ENCODE data around the gene SERPINB10.

SERPINB10 gene

GRCh38 chr18:63907664-63908063 lies at the start of gene SERPINB10:
Gene SERPINB10 (plus strand): TSS chr18:63907958. CDS start chr18:63915511, 7,553 bp downstream.
- no peak for DNase-seq

- DNase-seq: no peak
These were observed 49.3 kb upstream of the SERPINB10 start for GRCh38 chr18:63858456-63858855.

- DNase-seq: no peak
These were observed 47.8 kb upstream of the SERPINB10 start for GRCh38 chr18:63859781-63860475.

GRCh38 chr18:63860531-63860930 lies 47.2 kb upstream of the SERPINB10 start:
- no peak for DNase-seq

- DNase-seq: no peak
These were observed 40.2 kb upstream of the SERPINB10 start for GRCh38 chr18:63867368-63868125.

- DNase-seq: no peak
These were observed 39.2 kb upstream of the SERPINB10 start for GRCh38 chr18:63868546-63868945.

DNA sequence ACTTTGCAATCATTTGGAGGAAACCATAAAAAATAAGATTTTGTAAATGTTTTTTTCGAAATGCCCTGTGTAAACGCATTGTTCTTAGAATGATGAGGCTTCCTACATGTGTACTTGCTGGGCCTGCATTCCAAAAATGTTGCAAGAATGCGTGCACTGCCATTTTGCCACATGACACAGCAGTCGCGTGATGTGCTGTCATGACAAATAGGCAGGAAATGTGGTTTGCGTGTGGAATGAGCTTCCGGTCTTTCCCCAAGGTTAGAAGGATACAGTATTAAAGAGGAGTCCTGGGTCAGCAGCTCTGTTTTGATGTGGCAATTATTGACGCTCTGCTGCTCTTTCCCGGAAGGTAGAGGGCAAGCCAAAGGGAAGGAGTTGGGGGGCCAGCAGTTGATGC lies 38.4 kb upstream of the SERPINB10 start:
- no peak for DNase-seq

DNA sequence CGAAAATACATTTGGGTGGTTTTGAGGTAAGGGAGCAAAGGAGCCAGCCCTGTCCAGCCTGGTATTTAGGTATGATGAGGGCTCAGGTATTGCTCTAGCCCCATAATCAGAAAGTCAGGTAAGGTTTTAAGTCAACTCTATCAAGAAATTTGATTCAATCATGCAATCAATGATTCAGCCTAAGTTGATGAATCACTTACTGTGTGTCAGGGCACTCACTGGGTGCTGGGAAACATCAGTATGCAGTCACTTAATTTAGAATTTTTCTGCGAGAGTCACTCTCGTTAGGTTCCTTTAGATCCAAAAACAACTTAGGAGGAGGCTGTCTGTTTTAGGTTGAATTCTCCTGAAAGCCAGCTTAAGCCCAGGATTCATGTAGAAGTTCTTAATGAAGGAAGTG lies 37.9 kb upstream of the SERPINB10 start:
- no peak for DNase-seq

DNA sequence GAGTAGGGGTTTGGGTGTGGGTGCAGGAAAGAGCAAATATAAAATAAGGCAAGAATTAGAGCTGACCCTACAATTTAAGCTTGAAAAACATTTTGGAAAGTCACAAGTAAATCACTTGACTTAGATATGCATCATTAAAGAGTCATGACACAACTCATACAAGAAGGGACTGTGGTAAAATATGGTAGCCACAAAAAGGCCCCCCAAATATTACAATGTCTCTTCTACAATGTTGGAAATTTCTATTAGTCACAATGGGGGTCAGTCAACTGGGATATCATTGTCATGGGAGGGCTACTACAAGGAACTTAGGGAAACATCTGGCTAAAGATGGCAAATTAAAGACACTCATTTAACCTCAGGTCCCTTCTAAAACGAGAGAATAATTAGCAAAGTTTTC lies 35.9 kb upstream of the SERPINB10 start:
- no peak for DNase-seq

- DNase-seq: no peak
These were observed 35.2 kb upstream of the SERPINB10 start for GRCh38 chr18:63872586-63872985.

- DNase-seq: no peak
These were observed 29.4 kb upstream of the SERPINB10 start for GRCh38 chr18:63878343-63878742.

DNA sequence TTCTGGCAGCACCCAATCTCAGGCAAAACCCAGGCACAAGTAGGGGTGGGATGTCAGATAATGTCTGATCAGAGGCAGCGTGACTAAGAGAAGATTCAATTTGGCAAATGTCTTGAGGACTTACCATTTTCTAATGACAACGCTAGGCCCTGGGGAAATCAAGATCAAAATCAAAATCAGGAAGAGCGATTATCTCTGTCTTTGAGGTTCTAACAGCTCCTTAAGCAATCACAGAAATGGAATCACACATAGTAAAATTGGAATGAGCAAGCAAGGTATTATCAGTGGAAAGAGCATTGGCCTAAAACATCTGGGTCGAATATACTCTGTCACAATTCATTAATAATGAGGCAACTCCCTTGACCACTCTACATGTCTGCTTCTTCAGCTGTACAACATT lies 28.8 kb upstream of the SERPINB10 start:
- DNase-seq: no peak

- DNase-seq: no peak
These were observed 28.0 kb upstream of the SERPINB10 start for GRCh38 chr18:63879709-63880108.

GRCh38 chr18:63881851-63882250 lies 25.9 kb upstream of the SERPINB10 start:
- DNase-seq: no peak

DNA sequence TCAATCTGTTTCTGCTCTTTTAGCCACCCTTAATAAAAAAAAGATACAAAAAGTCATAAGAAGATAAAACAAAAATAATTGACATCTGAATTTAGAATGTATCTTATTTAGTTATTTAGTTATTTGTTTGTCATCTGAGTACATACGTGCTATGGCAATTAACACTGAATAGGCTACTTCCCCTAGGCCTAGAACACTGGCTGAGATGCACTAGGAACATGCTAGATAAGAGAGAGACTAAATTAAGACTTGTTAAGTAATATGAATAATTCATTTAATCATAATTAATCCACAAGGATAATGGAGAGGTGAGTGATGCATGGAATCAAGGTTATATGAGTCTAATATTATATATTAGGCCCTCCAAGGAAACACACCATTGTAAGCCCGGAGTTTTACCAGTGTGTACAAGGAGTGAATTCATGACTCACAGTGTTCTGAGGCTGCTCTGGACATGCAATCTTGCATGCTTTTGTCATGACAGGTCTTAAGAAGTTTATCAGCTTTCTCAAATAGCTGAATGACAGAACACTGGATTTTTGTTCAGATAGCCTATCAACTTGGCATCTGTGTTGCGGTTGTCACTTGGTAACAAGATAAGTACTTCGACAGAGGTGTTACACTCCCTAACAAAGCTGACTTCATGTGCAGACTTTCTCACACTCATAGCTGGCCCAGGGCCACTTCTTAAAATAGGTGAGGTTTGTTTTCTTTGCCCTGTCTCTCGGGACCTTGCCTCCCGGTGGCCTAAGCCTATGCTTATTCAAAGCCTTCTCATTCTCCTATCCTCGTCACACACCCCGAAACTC lies 25.2 kb upstream of the SERPINB10 start:
- peak; percentile 82 for DNase-seq

- DNase-seq: no peak
These were observed 24.1 kb upstream of the SERPINB10 start for GRCh38 chr18:63883617-63884016.

- DNase-seq: no peak
These were observed 20.3 kb upstream of the SERPINB10 start, which contains the start of gene SERPINB2 for GRCh38 chr18:63887424-63887823. Gene SERPINB2 (plus strand): TSS chr18:63887705. CDS start chr18:63891445, 3,740 bp downstream.

GRCh38 chr18:63888470-63889190 lies 19.1 kb upstream of the SERPINB10 start:
- DNase-seq: no peak

- no peak for DNase-seq
These were observed 18.1 kb upstream of the SERPINB10 start for GRCh38 chr18:63889626-63890025.

DNA sequence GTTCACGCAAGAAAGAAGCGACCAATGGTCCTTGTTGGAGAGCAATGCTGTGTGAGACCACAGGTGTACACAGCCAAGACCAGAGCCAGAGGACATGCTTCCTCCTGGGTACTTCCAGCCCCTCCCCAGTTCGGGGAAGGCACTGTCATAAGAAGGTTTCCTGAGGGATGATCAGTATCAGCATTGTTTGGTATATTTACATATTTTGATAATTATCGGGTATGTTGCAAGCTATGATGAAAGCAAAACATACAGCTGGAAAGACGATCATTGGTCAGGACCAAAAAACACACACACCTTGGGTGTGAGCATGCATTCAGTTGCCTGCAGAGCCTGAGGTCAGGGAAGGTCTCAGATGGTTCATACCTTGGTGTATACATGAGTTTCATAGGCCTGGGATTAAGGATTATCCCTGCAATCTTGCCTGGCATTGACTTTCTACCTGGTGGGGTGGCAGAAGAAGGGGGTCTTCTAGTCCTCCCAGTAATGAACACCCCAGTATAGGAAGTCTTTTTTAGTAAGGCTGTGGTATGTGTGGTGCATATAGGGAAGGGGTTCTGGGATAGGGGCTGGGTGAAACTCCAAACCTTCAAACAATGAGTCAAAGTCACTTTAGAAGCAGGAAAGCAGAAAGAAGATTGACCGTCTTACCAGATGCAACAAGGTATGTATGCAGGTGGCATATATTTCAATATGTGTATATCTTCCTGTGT lies 17.4 kb upstream of the SERPINB10 start:
- DNase-seq: no peak

DNA sequence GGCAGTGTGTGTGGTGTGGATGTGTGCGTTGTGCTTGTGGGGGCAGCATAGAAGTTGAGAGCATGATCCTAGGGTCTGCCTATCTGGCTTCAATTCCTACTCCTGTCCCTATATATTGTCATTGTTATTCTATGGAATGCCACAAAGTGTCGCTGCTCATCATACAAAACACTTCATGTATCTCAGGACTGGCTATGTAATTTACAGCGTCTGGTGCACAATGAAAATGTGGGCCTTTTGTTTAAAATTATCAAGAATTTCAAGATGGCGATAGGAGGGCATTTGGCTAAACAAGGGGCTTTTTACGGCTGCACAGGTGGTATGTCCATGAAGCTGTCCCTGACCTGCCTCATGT lies 16.8 kb upstream of the SERPINB10 start:
- DNase-seq: no peak

DNA sequence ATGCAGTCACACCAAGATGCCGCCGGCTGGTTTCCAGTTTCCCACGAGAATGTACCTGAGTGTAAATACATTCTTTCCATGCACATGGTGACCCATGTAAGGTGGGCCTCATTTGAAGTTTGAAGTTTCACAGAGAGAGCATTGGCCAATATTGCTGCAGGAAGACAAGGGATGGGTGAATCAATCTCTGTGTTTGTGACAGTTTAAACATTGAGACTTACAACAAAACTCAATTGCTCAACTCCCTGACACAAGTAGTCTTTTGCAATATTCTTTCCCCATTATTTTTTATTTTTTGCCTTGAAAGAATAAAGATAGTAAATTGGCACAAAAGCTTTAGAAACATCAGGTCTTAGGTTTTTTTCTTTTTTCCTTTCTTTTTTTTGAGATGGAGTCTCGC lies 15.2 kb upstream of the SERPINB10 start:
- no peak for DNase-seq

Measured in islet precursor cell (in vitro differentiated cells).